Liver (tissue), 9 donors: ENCODE measurements around the gene ODAD2. TPM values are rescaled to one million over a fixed set of nuclear protein-coding genes. Genes with fewer than 3 reads are reported as not detected.

ENCODE experiments used
- DNase-seq: peaks from one replicate; pipeline ENCODE4 v3.0.0-alpha.2; 2017; ENCODE audit warnings: low spot score
- H3K27ac ChIP-seq, 2 donors: one replicate each; pipeline ENCODE4 v1.7.0; 2013; ENCODE audit warnings: inconsistent platforms in 2 of 2, low read length in 2 of 2, control low read depth in 1 of 2, low read depth in 1 of 2, mild to moderate bottlenecking in 1 of 2
- H3K27me3 ChIP-seq, 4 donors: one replicate each; pipeline versions ENCODE4 v1.6.1 to v1.7.0; 2013; ENCODE audit warnings: low read length in 3 of 4, inconsistent platforms in 1 of 4, mild to moderate bottlenecking in 1 of 4, moderate library complexity in 1 of 4; ENCODE audit not compliant: control insufficient read depth in 4 of 4, insufficient read depth in 4 of 4
- H3K36me3 ChIP-seq, 4 donors: one replicate each; pipeline versions ENCODE4 v1.6.1 to v1.7.0; 2013; ENCODE audit warnings: low read length in 3 of 4, mild to moderate bottlenecking in 3 of 4, low read depth in 1 of 4, moderate library complexity in 1 of 4; ENCODE audit not compliant: control insufficient read depth in 4 of 4, insufficient read depth in 3 of 4
- H3K4me1 ChIP-seq, 4 donors: one replicate each; pipeline versions ENCODE4 v1.6.1 to v1.7.0; 2013; ENCODE audit warnings: low read length in 3 of 4, mild to moderate bottlenecking in 3 of 4, moderate library complexity in 1 of 4; ENCODE audit not compliant: control insufficient read depth in 4 of 4, insufficient read depth in 4 of 4
- H3K4me3 ChIP-seq, 3 donors: one replicate each; pipeline versions ENCODE4 v1.6.1 to v1.7.0; 2013; ENCODE audit warnings: low read length in 3 of 3, control low read depth in 1 of 3, low read depth in 1 of 3, mild to moderate bottlenecking in 1 of 3
- H3K9ac ChIP-seq, 2 donors: one replicate each; pipeline ENCODE4 v1.7.0; 2013; ENCODE audit warnings: low read length in 2 of 2, mild to moderate bottlenecking in 2 of 2, moderate library complexity in 2 of 2, control low read depth in 1 of 2, low read depth in 1 of 2
- H3K9me3 ChIP-seq, 4 donors: one replicate each; pipeline versions ENCODE4 v1.6.1 to v1.7.0; 2013; ENCODE audit warnings: low read length in 3 of 4; ENCODE audit not compliant: control insufficient read depth in 4 of 4
- ATF3 ChIP-seq: IDR thresholded peaks from 2 replicates; pipeline ENCODE4 v1.6.1; 2016; ENCODE audit warnings: antibody characterized with exemption
- CTCF ChIP-seq: fragments of 150-350 bp; IDR thresholded peaks from 2 replicates; pipeline ENCODE4 v1.5.1; 2017; ENCODE audit warnings: improper control_type of control experiment, low read depth, low read length; ENCODE audit not compliant: missing input control
- EGR1 ChIP-seq, 2 donors: IDR thresholded peaks; 2 replicates each; pipeline ENCODE4 v1.6.1; 2016 to 2018; ENCODE audit warnings: antibody characterized with exemption in 2 of 2, low read depth in 2 of 2
- FOXA1 ChIP-seq: IDR thresholded peaks from 2 replicates; pipeline ENCODE4 v1.6.1; 2016; ENCODE audit warnings: antibody characterized with exemption
- FOXA2 ChIP-seq: IDR thresholded peaks from 2 replicates; pipeline ENCODE4 v1.6.1; 2016; ENCODE audit warnings: antibody characterized with exemption
- GABPA ChIP-seq, 2 donors: IDR thresholded peaks in 1 of 2; conservative IDR thresholded peaks in 1 of 2; 2 replicates each; pipeline ENCODE4 v1.6.1; 2016; ENCODE audit warnings: antibody characterized with exemption in 2 of 2, mild to moderate bottlenecking in 1 of 2, moderate library complexity in 1 of 2
- HNF4A ChIP-seq, 2 donors: conservative IDR thresholded peaks; 2 replicates each; pipeline ENCODE4 v1.6.1; 2016; ENCODE audit warnings: antibody characterized with exemption in 2 of 2, mild to moderate bottlenecking in 2 of 2
- HNF4G ChIP-seq: IDR thresholded peaks from 2 replicates; pipeline ENCODE4 v1.6.1; 2016; ENCODE audit warnings: antibody characterized with exemption
- JUND ChIP-seq, 2 donors: IDR thresholded peaks; 2 replicates each; pipeline ENCODE4 v1.6.1; 2016; ENCODE audit warnings: antibody characterized with exemption in 2 of 2
- MAX ChIP-seq: IDR thresholded peaks from 2 replicates; pipeline ENCODE4 v1.6.1; 2016; ENCODE audit warnings: antibody characterized with exemption
- NR2F2 ChIP-seq: IDR thresholded peaks from 2 replicates; pipeline ENCODE4 v1.6.1; 2016; ENCODE audit warnings: antibody characterized with exemption
- RAD21 ChIP-seq, 2 donors: IDR thresholded peaks; 2 replicates each; pipeline ENCODE4 v1.6.1; 2016; ENCODE audit warnings: antibody characterized with exemption in 2 of 2, mild to moderate bottlenecking in 2 of 2
- REST ChIP-seq: IDR thresholded peaks from 2 replicates; pipeline ENCODE4 v1.6.1; 2016; ENCODE audit warnings: antibody characterized with exemption, mild to moderate bottlenecking
- RXRA ChIP-seq, 2 donors: IDR thresholded peaks; 2 replicates each; pipeline ENCODE4 v1.6.1; 2017 to 2018; ENCODE audit warnings: antibody characterized with exemption in 2 of 2, mild to moderate bottlenecking in 1 of 2
- SP1 ChIP-seq: IDR thresholded peaks from 2 replicates; pipeline ENCODE4 v1.6.1; 2018; ENCODE audit warnings: antibody characterized with exemption, mild to moderate bottlenecking
- TAF1 ChIP-seq: conservative IDR thresholded peaks from 2 replicates; pipeline ENCODE4 v1.6.1; 2016; ENCODE audit warnings: antibody characterized with exemption, mild to moderate bottlenecking
- YY1 ChIP-seq: IDR thresholded peaks from 2 replicates; pipeline ENCODE4 v1.6.1; 2016; ENCODE audit warnings: antibody characterized with exemption, mild to moderate bottlenecking
- ZBTB33 ChIP-seq: IDR thresholded peaks from 2 replicates; pipeline ENCODE4 v1.6.1; 2016; ENCODE audit warnings: antibody characterized with exemption
- WGBS: extraction: QIAGEN DNeasy Blood & Tissue Kit; methylation state at CpG from one replicate; pipeline ENCODE4 v1.1.7; 2013; 5-methylcytosine and 5-hydroxymethylcytosine counted together
- polyA plus RNA-seq, 2 donors: library from polyadenylated mRNA; stranded (reverse) in 1 of 2; unstranded in 1 of 2; fragments of 200-250 nt in 1 of 2; fragments of >200 nt in 1 of 2; fragmentation: Nextera tagmentation in 1 of 2; extraction: Ambion mirVana in 1 of 2; gene quantifications; one replicate each; pipeline versions ENCODE4 v1.2.1 to v1.2.3, GENCODE V29; 2013 to 2015
- total RNA-seq, 2 donors: library from RNA; depleted of rRNA; stranded (reverse); fragments of >200 nt; gene quantifications; one replicate each; pipeline ENCODE4 v1.2.3, GENCODE V29; 2014
- donor health status: healthy.
- donor health status: healthy.
- donor health status: healthy.
- donor health status: healthy.
- donor health status: healthy.

ODAD2 gene
- total and polyA plus RNA-seq, 4 donors = 0.14 to 0.84 (median 0.38) TPM

GRCh38 chr10:28008054-28008453 lies 9.2 kb upstream of the ODAD2 start:
- Histone ChIP-seq H3K4me1 (no peaks in the 10 kb centered on the region), H3K27me3 (peaks cover 0 to 4% (median 2%) of the 10 kb centered on the region in 4 donors), H3K36me3 (no peaks in the 10 kb centered on the region), H3K4me3 (no peak overlapping the region), H3K27ac (no peak overlapping the region), H3K9me3 (peaks cover 0 to 2% (median 0%) of the 10 kb centered on the region in 4 donors), H3K9ac (no peak overlapping the region)
- TF ChIP-seq REST = no peak
- no peak for TF ChIP-seq EGR1 (IDR thresholded peaks at IDR 0.05; ENCODE audit: low read depth in 2 of 2)
- no peak for TF ChIP-seq SP1
- no peak for TF ChIP-seq CTCF
- no peak for TF ChIP-seq RXRA (IDR thresholded peaks at IDR 0.05)
- no peak for TF ChIP-seq HNF4A (conservative IDR thresholded peaks at IDR 0.05)
- TF ChIP-seq FOXA2 = no peak
- TF ChIP-seq ATF3 = no peak
- TF ChIP-seq JUND (IDR thresholded peaks at IDR 0.05) = no peak
- no peak for TF ChIP-seq RAD21 (IDR thresholded peaks at IDR 0.05)
- TF ChIP-seq FOXA1 = no peak
- no peak for TF ChIP-seq NR2F2
- TF ChIP-seq TAF1 = no peak
- TF ChIP-seq MAX = no peak
- no peak for TF ChIP-seq GABPA (IDR thresholded peaks at IDR 0.05 in 1 of 2, conservative IDR thresholded peaks at IDR 0.05 in 1 of 2)
- DNase-seq = no peak
- WGBS = 70% methylated on average over 3 of the region's 3 CpGs

GRCh38 chr10:28001353-28001752 lies 2.5 kb upstream of the ODAD2 start:
- H3K9ac ChIP-seq = no peak overlapping the region
- no peaks in the 10 kb centered on the region for H3K27me3 ChIP-seq
- H3K36me3 ChIP-seq = no peaks in the 10 kb centered on the region
- no peak overlapping the region for H3K27ac ChIP-seq
- no peak overlapping the region for H3K4me3 ChIP-seq
- no peak for DNase-seq
- peaks cover 0 to 10% (median 3%) of the 10 kb centered on the region in 4 donors for H3K4me1 ChIP-seq
- no peaks in the 10 kb centered on the region for H3K9me3 ChIP-seq
- 91% methylated on average over 7 of the region's 7 CpGs for WGBS
- TF ChIP-seq NR2F2 = no peak
- TF ChIP-seq GABPA (IDR thresholded peaks at IDR 0.05 in 1 of 2, conservative IDR thresholded peaks at IDR 0.05 in 1 of 2) = no peak
- no peak for TF ChIP-seq ZBTB33
- TF ChIP-seq TAF1 = no peak
- no peak for TF ChIP-seq HNF4G
- no peak for TF ChIP-seq MAX
- no peak for TF ChIP-seq CTCF
- no peak for TF ChIP-seq YY1
- no peak for TF ChIP-seq FOXA2
- TF ChIP-seq REST = no peak
- no peak for TF ChIP-seq JUND (IDR thresholded peaks at IDR 0.05)
- TF ChIP-seq RAD21 (IDR thresholded peaks at IDR 0.05) = no peak
- TF ChIP-seq SP1 = no peak
- no peak for TF ChIP-seq EGR1 (IDR thresholded peaks at IDR 0.05; ENCODE audit: low read depth in 2 of 2)
